ENCODE measurements around the gene DLL4. TPM values are rescaled to one million over a fixed set of nuclear protein-coding genes. Genes with fewer than 3 reads are reported as not detected.

DLL4 gene
- polyA plus RNA-seq, 1 donor from 2014 or later, result not detected

DNA sequence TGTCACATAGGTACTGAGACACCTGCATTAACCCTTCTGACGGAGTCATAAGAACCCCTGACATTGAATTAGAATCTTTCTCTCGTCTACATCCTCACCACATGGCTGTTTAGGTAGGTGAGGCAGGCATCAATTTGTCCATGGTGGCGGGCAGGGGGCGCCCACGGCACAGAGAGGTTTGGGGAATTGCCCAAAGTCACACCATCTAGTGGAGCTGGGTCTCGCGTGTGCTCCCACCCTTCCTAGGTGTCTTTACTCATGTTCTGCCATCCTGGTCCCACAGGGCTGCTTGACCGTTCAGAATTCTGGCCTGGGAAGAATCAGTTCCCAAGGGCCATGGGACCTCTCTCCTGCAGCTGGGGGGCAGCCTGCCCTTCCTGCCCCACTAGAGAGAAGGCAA is 14.7 kb upstream of the DLL4 start:
- peaks cover 0 to 3% (median 2%) of the 10 kb centered on the region in 3 donors for H3K4me1 Mint-ChIP-seq
- H3K27ac Mint-ChIP-seq, result peak overlapping the region in 1 of 3 donors; percentile 35
- H3K9me3 Mint-ChIP-seq, result no peaks in the 10 kb centered on the region

DNA sequence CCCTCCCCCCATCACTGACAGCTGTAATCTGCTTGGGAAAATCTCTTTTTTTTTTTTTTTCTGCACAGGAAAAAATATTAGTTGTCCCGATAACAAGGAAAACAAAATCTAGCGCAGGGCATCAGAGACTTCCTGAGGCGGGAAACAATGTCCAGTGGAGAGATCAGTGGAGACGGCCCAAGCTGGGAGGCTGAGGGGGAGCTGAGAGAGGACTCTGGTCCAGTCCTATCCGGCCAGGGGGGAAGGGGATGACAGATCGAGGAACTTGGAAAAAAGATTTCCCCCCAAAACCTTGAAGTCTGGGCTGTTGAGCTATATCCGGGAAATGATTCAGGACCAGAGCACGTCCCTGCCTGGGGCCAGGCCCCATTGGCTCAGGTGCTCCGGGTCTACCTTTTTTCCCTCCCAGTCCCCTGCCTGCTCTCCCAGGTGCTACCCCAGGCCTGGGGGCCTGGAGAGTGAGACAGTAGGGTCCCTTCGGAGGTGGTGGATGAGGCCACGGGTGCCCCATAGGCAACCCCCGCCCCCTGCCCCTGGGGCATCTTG is 14.0 kb upstream of the DLL4 start:
- Mint-ChIP-seq H3K36me3 (no peaks in the 10 kb centered on the region), H3K27ac (no peak overlapping the region), H3K9me3 (no peaks in the 10 kb centered on the region), H3K4me3 (no peak overlapping the region), H3K4me1 (peaks cover 0 to 3% (median 2%) of the 10 kb centered on the region in 3 donors), H3K27me3 (peaks cover 1% of the 10 kb centered on the region)

More for the DNA sequence above, 14.7 kb upstream of the DLL4 start:
- peaks cover 1% of the 10 kb centered on the region for H3K27me3 Mint-ChIP-seq
- no peak overlapping the region for H3K4me3 Mint-ChIP-seq
- no peaks in the 10 kb centered on the region for H3K36me3 Mint-ChIP-seq

GRCh38 chr15:40915679-40916078 is 13.5 kb upstream of the DLL4 start:
- Mint-ChIP-seq H3K9me3 (no peaks in the 10 kb centered on the region), H3K4me3 (no peak overlapping the region), H3K27me3 (peaks cover 1% of the 10 kb centered on the region), H3K36me3 (no peaks in the 10 kb centered on the region), H3K4me1 (peaks cover 0 to 3% (median 2%) of the 10 kb centered on the region in 3 donors), H3K27ac (no peak overlapping the region)

- H3K4me1 Mint-ChIP-seq, result peaks cover 0 to 3% (median 0%) of the 10 kb centered on the region in 3 donors
- H3K27me3 Mint-ChIP-seq, result peaks cover 1% of the 10 kb centered on the region
- no peak overlapping the region for H3K27ac Mint-ChIP-seq
- no peak overlapping the region for H3K4me3 Mint-ChIP-seq
- H3K9me3 Mint-ChIP-seq, result no peaks in the 10 kb centered on the region
- peaks cover 2% of the 10 kb centered on the region for H3K36me3 Mint-ChIP-seq
Measured at GRCh38 chr15:40917585-40917984, 11.6 kb upstream of the DLL4 start.

DNA sequence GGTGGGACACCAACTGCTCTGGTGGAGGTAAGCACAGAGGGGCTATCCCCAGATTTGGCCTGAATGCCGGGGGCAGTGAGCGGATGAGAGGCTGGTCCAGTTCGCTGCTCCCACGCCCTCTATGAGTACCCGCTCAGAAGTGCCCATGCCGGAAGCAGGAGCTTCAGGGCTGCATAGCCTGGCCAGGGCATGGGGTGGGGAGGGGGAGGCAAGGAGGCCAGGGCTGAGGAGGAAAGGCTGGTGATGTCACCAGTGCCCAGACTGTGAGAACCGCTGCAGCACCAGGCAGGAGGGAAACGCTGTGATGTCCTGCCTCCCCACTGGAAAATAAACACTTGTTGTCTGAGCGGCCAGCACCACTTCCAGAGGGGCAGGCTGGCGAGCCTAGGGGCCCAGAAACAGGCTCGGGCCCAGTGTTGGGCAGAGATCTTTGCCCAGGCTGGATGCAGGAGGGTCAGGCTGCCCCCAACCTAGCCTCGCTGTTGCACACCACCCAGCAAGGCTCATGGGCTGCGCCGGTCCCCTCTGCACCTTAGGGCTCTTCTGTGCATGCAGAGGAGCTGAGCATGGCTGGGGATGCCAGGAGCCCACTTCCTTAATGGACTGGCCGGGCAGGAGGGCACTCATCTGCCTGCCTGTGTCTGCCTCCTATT is 10.9 kb upstream of the DLL4 start:
- Mint-ChIP-seq H3K27me3 (peaks cover 1% of the 10 kb centered on the region), H3K4me1 (peaks cover 0 to 3% (median 0%) of the 10 kb centered on the region in 3 donors)

DNA sequence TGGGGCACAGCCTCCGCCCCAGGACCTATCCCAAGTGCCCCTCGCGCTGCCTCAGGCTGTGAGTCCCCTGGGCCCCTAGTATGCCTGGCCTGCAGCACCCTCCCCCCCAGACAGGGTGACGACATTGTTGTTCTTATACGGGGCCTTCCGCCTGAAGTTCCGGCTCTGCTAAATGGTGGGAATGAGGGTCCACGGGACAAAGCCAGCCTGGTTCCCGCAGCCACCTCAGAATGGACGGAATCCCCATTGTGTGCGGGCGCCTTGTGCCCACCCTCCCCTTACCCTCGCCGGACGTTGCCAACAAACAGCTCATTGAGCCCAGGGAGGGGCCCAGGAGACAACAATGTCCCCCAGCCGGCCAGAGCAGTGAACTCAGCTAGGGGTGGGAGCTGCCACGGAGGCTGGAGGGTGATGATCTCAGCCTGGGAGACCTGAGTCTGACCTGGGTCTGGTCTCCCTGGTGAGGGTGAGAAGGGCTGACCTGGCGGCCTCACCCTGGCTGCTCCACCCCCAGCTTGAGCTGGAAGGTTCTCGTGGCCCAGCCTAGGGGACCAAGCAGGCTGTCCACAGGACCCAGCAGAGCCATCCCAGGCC is 10.2 kb upstream of the DLL4 start:
- peaks cover 1% of the 10 kb centered on the region for H3K27me3 Mint-ChIP-seq
- H3K27ac Mint-ChIP-seq, result no peak overlapping the region
- no peak overlapping the region for H3K4me3 Mint-ChIP-seq
- H3K36me3 Mint-ChIP-seq, result peaks cover 3% of the 10 kb centered on the region
- H3K4me1 Mint-ChIP-seq, result peaks cover 0 to 3% (median 0%) of the 10 kb centered on the region in 3 donors
- H3K9me3 Mint-ChIP-seq, result no peaks in the 10 kb centered on the region

More for the DNA sequence above, 10.9 kb upstream of the DLL4 start:
- Mint-ChIP-seq H3K27ac (peak overlapping the region in 1 of 3 donors; percentile 73), H3K4me3 (no peak overlapping the region), H3K9me3 (no peaks in the 10 kb centered on the region), H3K36me3 (peaks cover 3% of the 10 kb centered on the region)

DNA sequence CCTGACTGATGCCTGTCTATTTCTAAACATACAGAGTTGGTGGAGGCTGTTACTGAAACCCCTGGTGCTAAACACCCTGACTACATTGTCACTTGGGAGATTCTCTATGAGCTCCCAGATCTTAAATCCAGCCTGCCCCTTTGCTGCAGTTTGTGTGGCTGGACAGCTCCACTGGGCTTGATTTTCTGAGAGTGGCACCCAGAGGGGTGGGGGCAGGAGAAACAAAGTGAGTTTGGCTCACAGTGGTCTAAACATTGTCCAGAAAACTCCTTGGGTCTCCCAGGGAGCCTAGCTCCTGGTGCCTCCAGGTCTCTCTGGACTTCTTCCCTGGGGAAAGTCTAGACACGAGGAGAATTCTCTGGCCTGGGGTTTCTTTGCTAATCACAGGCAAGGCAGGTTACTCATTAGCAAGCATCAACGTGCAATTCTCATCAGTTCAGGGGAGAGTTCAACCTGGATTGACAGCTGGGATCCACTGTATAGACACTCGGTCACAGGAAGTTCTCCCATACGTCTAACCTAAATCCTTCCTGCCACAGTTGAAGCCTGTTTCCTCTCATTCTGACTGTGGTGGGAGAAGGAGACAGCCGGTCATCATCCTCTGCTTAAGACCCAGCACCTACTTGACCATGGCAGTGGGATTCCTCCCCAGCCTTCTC is 7.1 kb upstream of the DLL4 start:
- Mint-ChIP-seq H3K27ac (no peak overlapping the region), H3K4me3 (no peak overlapping the region), H3K27me3 (peaks cover 15% of the 10 kb centered on the region), H3K9me3 (no peaks in the 10 kb centered on the region), H3K4me1 (peaks cover 6 to 11% (median 7%) of the 10 kb centered on the region in 3 donors), H3K36me3 (peaks cover 3% of the 10 kb centered on the region)

DNA sequence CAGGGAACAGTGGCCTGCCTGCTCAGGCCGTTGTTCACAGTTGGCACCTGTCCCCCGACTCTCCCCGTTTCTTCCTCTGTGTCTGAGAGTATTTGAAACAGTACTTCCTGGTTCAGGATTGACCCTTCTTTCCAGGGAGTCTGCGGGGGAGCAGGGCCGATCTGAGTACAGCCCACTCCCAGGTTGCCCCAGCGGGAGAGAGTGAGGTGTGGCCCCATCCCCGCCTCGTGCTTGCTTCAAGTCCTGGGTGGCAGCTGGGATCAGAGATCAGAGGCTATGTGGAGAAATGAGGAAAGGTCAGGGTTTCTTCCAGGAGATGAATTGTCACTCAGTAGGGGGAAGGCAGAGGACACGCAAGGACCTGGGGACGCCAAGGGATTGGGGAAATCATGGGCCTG is 6.5 kb upstream of the DLL4 start:
- H3K27ac Mint-ChIP-seq, result no peak overlapping the region
- H3K27me3 Mint-ChIP-seq, result peaks cover 18% of the 10 kb centered on the region
- H3K4me1 Mint-ChIP-seq, result peaks cover 9 to 13% (median 10%) of the 10 kb centered on the region in 3 donors
- peaks cover 3% of the 10 kb centered on the region for H3K36me3 Mint-ChIP-seq
- peak overlapping the region in 1 of 4 donors; percentile 60 for H3K4me3 Mint-ChIP-seq
- no peaks in the 10 kb centered on the region for H3K9me3 Mint-ChIP-seq

GRCh38 chr15:40923551-40923950 is 5.6 kb upstream of the DLL4 start:
- Mint-ChIP-seq H3K36me3 (peaks cover 3% of the 10 kb centered on the region), H3K27ac (no peak overlapping the region), H3K27me3 (peaks cover 18% of the 10 kb centered on the region), H3K9me3 (no peaks in the 10 kb centered on the region), H3K4me3 (no peak overlapping the region), H3K4me1 (peaks cover 9 to 13% (median 10%) of the 10 kb centered on the region in 3 donors)

- Mint-ChIP-seq H3K36me3 (peaks cover 3% of the 10 kb centered on the region), H3K4me3 (peak overlapping the region in 2 of 4 donors; percentile 39 to 53), H3K27me3 (peaks cover 33% of the 10 kb centered on the region), H3K9me3 (no peaks in the 10 kb centered on the region), H3K27ac (no peak overlapping the region), H3K4me1 (peaks cover 19 to 21% (median 20%) of the 10 kb centered on the region in 3 donors)
Measured at GRCh38 chr15:40925495-40925862, 3.7 kb upstream of the DLL4 start.

DNA sequence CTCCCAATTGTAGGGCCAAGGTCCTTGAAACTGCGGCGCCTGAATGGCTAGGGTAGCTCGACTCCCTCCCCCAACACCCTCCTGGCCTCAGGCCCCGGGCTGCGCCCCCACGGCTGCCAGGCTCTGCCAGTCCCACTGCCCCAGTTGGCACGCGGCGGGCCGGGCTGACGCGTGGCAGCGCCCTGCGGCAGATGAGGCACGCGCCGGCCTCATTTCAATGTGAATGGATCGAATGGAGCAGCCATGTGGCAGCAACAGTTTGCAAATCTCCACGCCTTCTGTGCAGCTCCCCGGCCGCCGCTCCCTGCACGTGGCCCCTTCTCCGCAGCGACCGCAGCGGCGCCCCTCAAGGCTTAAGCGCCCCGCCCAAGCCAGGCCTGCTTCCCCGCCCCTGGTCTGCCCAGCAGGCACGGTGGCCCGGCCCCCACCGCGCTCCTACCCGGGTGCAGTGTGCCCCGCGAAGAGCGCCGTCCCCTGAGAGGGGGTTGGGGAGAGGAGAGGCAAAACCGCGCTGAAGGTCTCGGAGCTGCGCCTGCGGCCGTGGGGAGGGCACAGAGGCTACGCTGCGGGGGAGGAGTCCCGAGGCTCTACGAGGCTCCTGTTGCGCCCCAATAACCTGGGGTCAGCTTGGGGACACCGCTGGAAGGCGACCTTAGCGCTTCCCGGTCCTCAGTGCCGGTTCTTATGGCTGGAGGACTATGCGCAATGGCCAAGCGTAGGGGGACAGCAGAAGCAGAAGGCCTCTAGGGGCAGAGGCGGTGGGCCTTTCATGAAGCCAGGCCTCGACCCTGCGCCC is 3.1 kb upstream of the DLL4 start:
- peak overlapping the region in 1 of 3 donors; percentile 34 for H3K27ac Mint-ChIP-seq
- peaks cover 23 to 27% (median 25%) of the 10 kb centered on the region in 3 donors for H3K4me1 Mint-ChIP-seq
- peaks cover 3% of the 10 kb centered on the region for H3K36me3 Mint-ChIP-seq
- no peaks in the 10 kb centered on the region for H3K9me3 Mint-ChIP-seq
- H3K4me3 Mint-ChIP-seq, result peak overlapping the region; percentile 50 to 87 (median 68)
- peaks cover 39% of the 10 kb centered on the region for H3K27me3 Mint-ChIP-seq

GRCh38 chr15:40926659-40927494 is 2.3 kb upstream of the DLL4 start:
- Mint-ChIP-seq H3K27me3 (peaks cover 46% of the 10 kb centered on the region), H3K4me3 (peak overlapping the region; percentile 50 to 87 (median 68)), H3K9me3 (no peaks in the 10 kb centered on the region), H3K27ac (peak overlapping the region in 1 of 3 donors; percentile 34), H3K36me3 (peaks cover 4% of the 10 kb centered on the region), H3K4me1 (peaks cover 28 to 29% (median 28%) of the 10 kb centered on the region in 3 donors)

DNA sequence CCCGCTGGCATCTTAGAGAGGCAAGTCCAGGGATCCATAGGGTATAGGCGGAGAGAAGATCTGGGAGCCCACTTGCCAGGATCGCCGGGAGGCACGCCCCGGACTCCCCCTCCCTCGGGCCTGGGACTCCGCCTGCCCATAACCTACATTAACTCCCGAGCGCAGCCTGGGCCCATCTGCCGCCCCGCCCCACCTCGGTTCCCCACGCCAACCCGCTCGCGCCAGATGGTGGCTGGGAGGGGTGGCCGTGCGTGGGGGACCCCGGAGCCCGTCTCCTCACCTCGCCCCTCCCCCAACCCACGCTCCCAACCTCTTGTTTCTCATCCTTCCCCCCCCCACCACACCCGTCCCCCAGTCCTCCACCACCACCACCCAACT is 1.7 kb upstream of the DLL4 start:
- Mint-ChIP-seq H3K9me3 (no peaks in the 10 kb centered on the region), H3K36me3 (peaks cover 5% of the 10 kb centered on the region), H3K4me3 (peak overlapping the region; percentile 50 to 83 (median 59)), H3K27me3 (peaks cover 51% of the 10 kb centered on the region), H3K27ac (peak overlapping the region in 1 of 3 donors; percentile 34), H3K4me1 (peaks cover 28 to 30% (median 29%) of the 10 kb centered on the region in 3 donors)

Measured in IgD-negative memory B cell (primary cell).